Measurements from ENCODE around the gene TIGD7. TPM values are rescaled to one million over a fixed set of nuclear protein-coding genes. Genes with fewer than 3 reads are reported as not detected.

TIGD7 gene
- 10 to 100 TPM; 17.5 to 22.6 TPM for total RNA-seq
- 12.7 TPM for polyA plus RNA-seq (ENCODE audit: insufficient read depth, low read depth, low replicate concordance)
- long read RNA-seq, donor 1, partial matches to known transcripts = 0 of 7 reads
- long read RNA-seq, donor 1, other reads (novel, unspliced or antisense) = 0 of 7 reads
- long read RNA-seq, donor 2, partial matches to known transcripts = 0 of 4 reads
- long read RNA-seq, donor 2, other reads (novel, unspliced or antisense) = 0 of 4 reads

DNA sequence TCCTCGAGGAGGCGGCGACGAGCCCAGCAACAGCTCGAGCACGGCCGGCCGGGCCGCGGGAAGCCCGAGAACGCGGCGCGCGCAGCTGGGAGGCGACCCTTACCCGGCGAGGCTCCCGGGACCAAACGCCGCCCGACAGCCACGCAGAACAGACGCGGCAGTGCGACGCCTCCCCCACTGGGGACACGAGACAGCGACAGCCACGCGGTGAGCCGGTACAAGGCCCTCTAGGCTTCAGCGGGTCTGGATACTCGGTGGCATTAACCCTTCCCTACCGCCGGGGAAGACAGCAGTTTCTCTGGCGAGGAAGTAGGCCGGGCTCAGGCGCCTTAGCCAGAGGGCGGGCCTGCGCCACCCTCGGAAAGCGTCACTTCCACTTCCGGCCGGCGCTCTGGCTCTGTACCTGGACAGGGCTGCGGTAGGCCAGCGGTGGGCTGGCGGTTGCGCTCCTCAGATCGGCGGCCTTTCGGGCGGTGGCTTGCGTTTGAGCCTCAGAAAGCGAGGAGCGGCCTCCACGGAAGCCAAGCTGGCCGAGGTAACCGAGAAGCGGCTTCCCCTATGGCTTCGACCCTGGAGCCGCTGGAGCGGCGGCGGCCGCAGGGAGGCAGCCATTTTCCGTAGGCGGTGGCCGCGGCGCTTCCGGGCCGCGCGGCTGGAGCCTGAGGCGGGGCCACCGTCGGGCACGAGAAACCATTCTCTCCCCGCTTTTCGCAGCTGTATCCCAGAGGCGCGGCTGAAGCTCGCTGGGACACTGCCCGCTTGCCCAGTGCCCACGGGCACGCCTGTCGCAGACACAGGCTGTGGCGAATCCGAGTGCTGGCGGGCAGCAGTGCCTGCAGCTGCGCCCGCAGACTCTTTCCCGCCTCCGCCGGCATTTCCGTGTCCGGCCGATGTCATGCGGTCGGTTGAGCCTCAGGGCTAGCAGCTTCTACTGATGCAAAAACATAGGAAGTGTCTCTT lies at the start of gene TIGD7, which contains the start of gene ZNF75A:
TIGD7 (minus strand) TSS at position 322 of the 960 bp plus-strand sequence. CDS start 4,816 bp downstream, outside the sequence.
ZNF75A (plus strand) TSS at position 389 of the 960 bp plus-strand sequence. CDS start 2,932 bp downstream, outside the sequence.
- Histone ChIP-seq H3K27ac (peak within 1 kb of the TSS; percentile 75 to 85), H3K4me3 (peak within 1 kb of the TSS; percentile 74 to 77), H3K9me3 (no peaks in the 10 kb centered on the region), H3K4me1 (peaks cover 9% of the 10 kb centered on the region), H3K36me3 (ENCODE audit: low read depth, missing control alignments) (no peaks in the 10 kb centered on the region), H3K27me3 (no peaks in the 10 kb centered on the region)
- WGBS, 2 donors = 0 to 1% methylated on average over 1 to 50 of the region's 103 CpGs
- TF ChIP-seq POLR2A (IDR thresholded peaks at IDR 0.05) (peak; percentile 26), CTCF (IDR thresholded peaks at IDR 0.05) (peak in 1 of 3 experiments; percentile 6)
- DNase-seq = peak; percentile 94
- intact Hi-C loops (cut with DNase I; ENCODE audit: low total_unique reads) = no loop called here

- no peaks in the 10 kb centered on the region for H3K9me3 ChIP-seq
- H3K27me3 ChIP-seq = no peaks in the 10 kb centered on the region
- intact Hi-C loops (cut with DNase I; ENCODE audit: low total_unique reads) = no loop called here
- H3K27ac ChIP-seq = no peak overlapping the region
- no peaks in the 10 kb centered on the region for H3K4me1 ChIP-seq
- no peaks in the 10 kb centered on the region for H3K36me3 ChIP-seq (ENCODE audit: low read depth, missing control alignments)
- TF ChIP-seq CTCF (IDR thresholded peaks at IDR 0.05) (no peak), POLR2A (IDR thresholded peaks at IDR 0.05) (no peak)
- no peak for DNase-seq
- no peak overlapping the region for H3K4me3 ChIP-seq
- WGBS, 2 donors = 61 to 64% methylated on average over 8 to 13 of the region's 13 CpGs
These were observed 43.9 kb upstream of the TIGD7 start for GRCh38 chr16:3349175-3349574.

DNA sequence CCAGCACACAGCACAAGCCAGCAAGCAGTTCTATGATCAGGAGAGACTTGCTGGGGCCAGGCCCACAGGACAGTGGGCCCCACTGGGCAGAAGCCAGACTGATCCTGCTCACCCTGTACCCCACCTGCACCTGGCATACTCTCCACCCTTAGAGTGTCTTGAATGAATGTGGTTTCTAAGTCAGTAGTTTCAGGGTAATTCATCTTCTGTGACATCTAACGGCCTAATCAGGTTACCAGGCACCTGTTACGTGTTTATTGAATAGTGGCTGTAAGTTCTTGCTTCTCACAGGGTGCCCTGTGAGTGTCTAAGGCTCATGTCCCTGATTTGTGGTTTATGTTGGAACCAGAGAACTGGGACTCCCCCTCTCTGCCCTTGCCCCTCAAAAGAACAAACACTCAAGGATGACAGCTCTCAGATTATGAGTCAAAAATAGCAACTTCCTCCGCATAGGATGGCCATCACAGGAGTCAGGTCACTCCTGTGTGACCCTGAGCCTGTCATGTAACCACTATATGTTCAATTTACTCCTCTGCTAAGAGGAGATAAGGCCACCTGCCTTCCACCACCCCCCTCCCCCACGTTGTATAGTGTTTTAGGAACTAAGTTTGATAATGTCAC lies 43.4 kb upstream of the TIGD7 start:
- Histone ChIP-seq H3K27me3 (no peaks in the 10 kb centered on the region), H3K36me3 (ENCODE audit: low read depth, missing control alignments) (no peaks in the 10 kb centered on the region), H3K9me3 (no peaks in the 10 kb centered on the region), H3K4me3 (no peak overlapping the region), H3K27ac (no peak overlapping the region), H3K4me1 (no peaks in the 10 kb centered on the region)
- 35 to 51% methylated on average over 4 of the region's 4 CpGs for WGBS, 2 donors
- intact Hi-C loops (cut with DNase I; ENCODE audit: low total_unique reads) = no loop called here
- TF ChIP-seq CTCF (IDR thresholded peaks at IDR 0.05) (no peak), POLR2A (IDR thresholded peaks at IDR 0.05) (no peak)
- DNase-seq = no peak

GRCh38 chr16:3347586-3347985 lies 42.4 kb upstream of the TIGD7 start:
- TF ChIP-seq POLR2A (IDR thresholded peaks at IDR 0.05) = no peak
- no peak for TF ChIP-seq CTCF (IDR thresholded peaks at IDR 0.05)
- no peak for DNase-seq
- Histone ChIP-seq H3K27ac (no peak overlapping the region), H3K36me3 (ENCODE audit: low read depth, missing control alignments) (no peaks in the 10 kb centered on the region), H3K4me3 (no peak overlapping the region), H3K9me3 (no peaks in the 10 kb centered on the region), H3K27me3 (no peaks in the 10 kb centered on the region), H3K4me1 (no peaks in the 10 kb centered on the region)
- 51 to 57% methylated on average over 10 of the region's 10 CpGs for WGBS, 2 donors
- intact Hi-C loops (cut with DNase I; ENCODE audit: low total_unique reads) = no loop called here
